ENCODE data around the gene MESP2. TPM values are rescaled to one million over a fixed set of nuclear protein-coding genes. Genes with fewer than 3 reads are reported as not detected.

Gene MESP2
- total and polyA plus RNA-seq, 2 of the 8 experiments (the other 6 are each of a cell fraction or from before 2014, with no cell fraction given) = 0.35 to 0.80 TPM

DNA sequence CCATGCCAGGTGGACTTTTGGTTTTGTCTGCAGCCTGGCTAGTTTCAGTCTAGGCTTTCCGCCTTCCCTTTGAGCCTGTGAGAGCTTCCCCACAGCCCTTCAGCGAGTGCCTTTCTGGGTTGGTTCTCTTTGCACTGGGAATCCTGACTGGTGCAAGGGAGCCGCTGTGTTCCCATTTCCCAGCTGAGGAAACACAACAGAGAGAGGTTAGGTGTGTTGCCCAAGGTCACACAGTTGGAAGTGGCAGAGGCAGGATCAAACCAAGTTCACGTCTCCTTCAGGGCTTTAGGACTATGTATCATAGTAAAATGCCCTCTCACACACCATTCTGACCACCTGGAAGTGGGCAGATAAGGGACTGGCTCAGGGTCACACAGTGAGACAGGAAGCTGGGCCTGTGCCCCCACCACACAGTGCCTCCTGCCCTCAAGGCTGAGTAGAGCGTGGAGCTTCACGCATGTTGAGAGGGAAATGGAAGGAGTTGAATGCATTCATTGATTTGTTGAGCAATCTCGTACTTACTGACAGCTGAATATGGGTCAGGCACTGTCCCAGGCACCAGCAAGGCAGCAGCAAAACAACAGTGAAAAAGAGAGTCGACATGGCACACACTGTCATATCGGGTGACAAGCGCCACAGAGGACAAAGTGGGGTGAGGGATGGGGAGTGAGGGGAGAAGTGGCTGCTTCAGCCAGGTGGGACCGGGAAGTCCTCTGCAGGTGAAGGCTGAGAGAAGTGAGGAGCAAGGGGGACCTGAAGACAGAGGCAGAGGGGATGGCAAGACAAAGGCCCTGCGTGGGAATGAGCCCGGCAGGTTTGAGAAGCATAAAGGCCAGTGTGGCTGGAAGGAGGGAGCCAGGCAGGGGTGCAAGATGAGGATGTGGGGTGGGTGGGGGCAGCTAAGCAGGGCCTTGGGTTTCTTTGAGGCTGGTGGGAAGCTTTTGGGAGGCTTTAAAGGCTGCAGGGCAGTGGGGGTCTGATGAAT, 50.8 kb downstream of the MESP2 start:
- Histone ChIP-seq H2BK12ac (ENCODE audit: low read depth, low read length) (0 out of 2 replicates have a peak overlapping the region, but pooled peaks have one; percentile 27), H3K79me1 (ENCODE audit: low read depth, low read length) (no peaks in the 10 kb centered on the region), H3K4me3 (ENCODE audit: extremely low read depth in 1 of 4, insufficient read depth in 2 of 4, low read depth in 3 of 4, low read length in 4 of 4) (no peak overlapping the region), H3K27me3 (replicated peaks in 1 of 4; ENCODE audit: control insufficient read depth in 3 of 4, extremely low read depth in 1 of 4, insufficient read depth in 3 of 4, low read length in 3 of 4) (no peaks in the 10 kb centered on the region), H3K9me3 (ENCODE audit: insufficient read depth in 2 of 2, low read depth in 1 of 2, low read length in 1 of 2) (no peaks in the 10 kb centered on the region), H3K4me1 (replicated peaks in 1 of 4; ENCODE audit: control insufficient read depth in 3 of 4, insufficient read depth in 4 of 4, low read length in 3 of 4) (peaks cover 0 to 11% (median 2%) of the 10 kb centered on the region in 4 experiments; a peak in 2 of 7 replicates), H4K5ac (ENCODE audit: insufficient read length, low read depth, low read length) (no peak overlapping the region), H2BK5ac (ENCODE audit: low read depth, low read length) (no peak overlapping the region), H2BK120ac (replicated peaks; ENCODE audit: low read depth, low read length) (no peak overlapping the region), H3K56ac (replicated peaks; ENCODE audit: insufficient read length, low read depth, low read length) (no peak overlapping the region), H3K23ac (ENCODE audit: insufficient read length) (no peak overlapping the region), H2AFZ (ENCODE audit: low read length) (no peak overlapping the region), H3K36me3 (ENCODE audit: control insufficient read depth in 2 of 4, insufficient read depth in 4 of 4, low read length in 3 of 4) (no peaks in the 10 kb centered on the region), H3K23me2 (ENCODE audit: low read depth, low read length) (no peaks in the 10 kb centered on the region), H3K4me2 (ENCODE audit: insufficient read depth in 1 of 2, low read depth in 2 of 2, low read length in 2 of 2) (no peak overlapping the region), H3K79me2 (ENCODE audit: control insufficient read depth in 1 of 2, insufficient read depth in 2 of 2, low read length in 2 of 2) (no peaks in the 10 kb centered on the region), H3K18ac (ENCODE audit: extremely low read depth, low read length) (no peak overlapping the region), H3K9ac (replicated peaks in 1 of 4; ENCODE audit: extremely low read depth in 1 of 4, low read depth in 3 of 4, low read length in 3 of 4) (no peak overlapping the region), H4K20me1 (replicated peaks in 1 of 2; ENCODE audit: control insufficient read depth in 1 of 2, insufficient read depth in 2 of 2, low read length in 2 of 2) (peaks cover 0 to 4% of the 10 kb centered on the region in 2 experiments), H2BK15ac (ENCODE audit: low read length) (no peak overlapping the region), H2AK5ac (ENCODE audit: low read depth, low read length) (no peak overlapping the region), H3K27ac (ENCODE audit: low read depth, low read length) (no peak overlapping the region), H2BK20ac (ENCODE audit: low read length) (no peak overlapping the region), H3K4ac (replicated peaks; ENCODE audit: insufficient read length, low read depth, low read length) (no peak overlapping the region), H4K91ac (replicated peaks; ENCODE audit: insufficient read length, low read length) (no peak overlapping the region), H3K14ac (ENCODE audit: insufficient read length) (no peak overlapping the region), H4K8ac (ENCODE audit: extremely low read depth, insufficient read depth, low read length) (no peak overlapping the region)
- POLR2A ChIA-PET (ENCODE audit: partially characterized antibody) = interaction anchor here (0.8 to 2.1 kb wide), 4 partner anchors 11 to 72 kb away, joined by 3 to 5 read pairs (median 3); no protein-coding TSS in a partner anchor
- WGBS, 2 experiments (ENCODE audit: extremely low coverage in 1 of 2, insufficient coverage in 1 of 2, insufficient read length in 1 of 2, insufficient replicate concordance in 2 of 2, low coverage in 1 of 2, low lambda C conversion rate in 2 of 2, missing lambda C conversion rate in 1 of 2) = 87% methylated on average over 12 of the region's 13 CpGs; no CpG with 5 or more reads in 1 of the 2 experiments
- no peak for DNase-seq (ENCODE audit: low read depth in 1 of 2, low spot score in 2 of 2)
- CTCF ChIA-PET (ENCODE audit: partially characterized antibody) = interaction anchor here (0.6 to 6.9 kb wide), 6 partner anchors 14 to 273 kb away, joined by 3 to 35 read pairs (median 4); no protein-coding TSS in a partner anchor
- FAIRE-seq = no peak
- TF ChIP-seq, protein P1, sequence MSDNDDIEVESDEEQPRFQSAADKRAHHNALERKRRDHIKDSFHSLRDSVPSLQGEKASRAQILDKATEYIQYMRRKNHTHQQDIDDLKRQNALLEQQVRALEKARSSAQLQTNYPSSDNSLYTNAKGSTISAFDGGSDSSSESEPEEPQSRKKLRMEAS (IDR thresholded peaks at IDR 0.05) = no peak
- TF ChIP-seq, protein P2, sequence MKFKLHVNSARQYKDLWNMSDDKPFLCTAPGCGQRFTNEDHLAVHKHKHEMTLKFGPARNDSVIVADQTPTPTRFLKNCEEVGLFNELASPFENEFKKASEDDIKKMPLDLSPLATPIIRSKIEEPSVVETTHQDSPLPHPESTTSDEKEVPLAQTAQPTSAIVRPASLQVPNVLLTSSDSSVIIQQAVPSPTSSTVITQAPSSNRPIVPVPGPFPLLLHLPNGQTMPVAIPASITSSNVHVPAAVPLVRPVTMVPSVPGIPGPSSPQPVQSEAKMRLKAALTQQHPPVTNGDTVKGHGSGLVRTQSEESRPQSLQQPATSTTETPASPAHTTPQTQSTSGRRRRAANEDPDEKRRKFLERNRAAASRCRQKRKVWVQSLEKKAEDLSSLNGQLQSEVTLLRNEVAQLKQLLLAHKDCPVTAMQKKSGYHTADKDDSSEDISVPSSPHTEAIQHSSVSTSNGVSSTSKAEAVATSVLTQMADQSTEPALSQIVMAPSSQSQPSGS (IDR thresholded peaks at IDR 0.05; ENCODE audit: low read length) = no peak
- TF ChIP-seq POLR2A (IDR thresholded peaks at IDR 0.05; ENCODE audit: control extremely low read depth in 1 of 2, low read depth in 2 of 2, low read length in 2 of 2) (no peak), BRCA1 (IDR thresholded peaks at IDR 0.05; ENCODE audit: low read depth, low read length) (no peak), TCF12 (IDR thresholded peaks at IDR 0.05; ENCODE audit: low read depth, low read length) (no peak), JUN (IDR thresholded peaks at IDR 0.05; ENCODE audit: low read depth, low read length) (no peak), CTBP2 (IDR thresholded peaks at IDR 0.05; ENCODE audit: borderline replicate concordance, insufficient read depth, insufficient read length, low read length) (no peak), RNF2 (IDR thresholded peaks at IDR 0.05; ENCODE audit: borderline replicate concordance, low read depth, low read length, missing control alignments, poor library complexity, severe bottlenecking) (no peak)
